B cell (primary cell): ENCODE measurements around the gene TNIK. TPM values are rescaled to one million over a fixed set of nuclear protein-coding genes. Genes with fewer than 3 reads are reported as not detected.

ENCODE experiments used
- ATAC-seq: fragments of 200-7000 bp; cut with Tn5 transposase; one replicate; pipeline ENCODE4 v1.10.0; 2021; ENCODE audit warnings: low read depth, mild to moderate bottlenecking, moderate number of reproducible peaks, moderate library complexity
- CTCF ChIA-PET: fragments of 350-600 bp; sonication (Branson Sonifier 250); formaldehyde crosslinking; loops from one replicate; lab custom pipeline; 2021; ENCODE audit warnings: antibody characterized with exemption, inconsistent platforms; lab: Charles Lee
- POLR2A ChIA-PET: fragments of 350-600 bp; sonication (Branson Sonifier 250); formaldehyde crosslinking; loops from one replicate; lab custom pipeline; 2021; ENCODE audit warnings: antibody characterized with exemption; lab: Charles Lee
- DNase-seq: peaks from one replicate; pipeline ENCODE4 v3.0.0; 2013
- H2AFZ ChIP-seq: 2 replicates; pipeline ENCODE4 v1.6.1; 2012; ENCODE audit warnings: mild to moderate bottlenecking, low read depth, low read length; ENCODE audit not compliant: insufficient read depth, poor library complexity, severe bottlenecking
- H3K27ac ChIP-seq, 2 donors: 1 replicate in 1 of 2; 2 replicates in 1 of 2; pipeline ENCODE4 v1.5.1; 2012 to 2013; ENCODE audit warnings: low read length in 2 of 2, mild to moderate bottlenecking in 2 of 2, moderate library complexity in 1 of 2
- H3K27me3 ChIP-seq, 4 experiments: fragments of 200-600 bp in 1 of 4; sonication (generic) in 1 of 4; replicated peaks in 1 of 4; 1 replicate in 2 of 4; 2 replicates in 2 of 4; pipeline versions ENCODE4 v1.6.1 to v1.7.0; 2013 to 2016; ENCODE audit warnings: low read length in 3 of 4, mild to moderate bottlenecking in 2 of 4, mixed read lengths in 1 of 4, moderate library complexity in 1 of 4; ENCODE audit not compliant: insufficient read depth in 4 of 4, control insufficient read depth in 3 of 4; ENCODE audit errors: control extremely low read depth in 1 of 4
- H3K36me3 ChIP-seq, 2 experiments: replicated peaks in 1 of 2; 1 replicate in 1 of 2; 2 replicates in 1 of 2; pipeline versions ENCODE4 v1.6.1 to v1.7.1; 2013; ENCODE audit warnings: low read length in 1 of 2; ENCODE audit not compliant: insufficient read depth in 2 of 2, control insufficient read depth in 1 of 2; ENCODE audit errors: control extremely low read depth in 1 of 2, extremely low read depth in 1 of 2
- H3K4me1 ChIP-seq, 2 donors: fragments of 200-600 bp in 1 of 2; sonication (generic) in 1 of 2; 1 replicate in 1 of 2; 2 replicates in 1 of 2; pipeline versions ENCODE4 v1.5.1 to v1.6.1; 2013 to 2017; ENCODE audit warnings: low read length in 2 of 2; ENCODE audit not compliant: control insufficient read depth in 2 of 2, insufficient read depth in 2 of 2
- H3K4me2 ChIP-seq: replicated peaks from 2 replicates; pipeline ENCODE3; 2012; ENCODE audit warnings: mild to moderate bottlenecking, low read depth, low read length; ENCODE audit not compliant: poor library complexity, severe bottlenecking
- H3K4me3 ChIP-seq, 5 experiments: fragments of 200-600 bp in 1 of 5; sonication (generic) in 1 of 5; 1 replicate in 3 of 5; 2 replicates in 2 of 5; pipeline versions ENCODE4 v1.5.1 to v1.7.0; 2011 to 2016; ENCODE audit warnings: low read length in 4 of 5, mild to moderate bottlenecking in 4 of 5, low read depth in 2 of 5, control low read depth in 1 of 5, moderate library complexity in 1 of 5; ENCODE audit not compliant: insufficient read depth in 1 of 5; ENCODE audit errors: control extremely low read depth in 1 of 5, extremely low read depth in 1 of 5
- H3K79me2 ChIP-seq: fragments of 200-600 bp; sonication (generic); one replicate; pipeline ENCODE4 v1.6.0; 2016; ENCODE audit warnings: low read length; ENCODE audit not compliant: control insufficient read depth, insufficient read depth
- H3K9ac ChIP-seq: fragments of 200-600 bp; sonication (generic); 2 replicates; pipeline ENCODE4 v1.6.1; 2017; ENCODE audit warnings: mild to moderate bottlenecking, low read length, moderate library complexity
- H3K9me3 ChIP-seq, 3 donors: one replicate each; pipeline versions ENCODE4 v1.6.1 to v1.7.1; 2013; ENCODE audit warnings: low read length in 2 of 3; ENCODE audit not compliant: control insufficient read depth in 2 of 3, insufficient read depth in 1 of 3; ENCODE audit errors: control extremely low read depth in 1 of 3
- H4K20me1 ChIP-seq: 2 replicates; pipeline ENCODE4 v1.6.0; 2012; ENCODE audit warnings: mild to moderate bottlenecking, low read length; ENCODE audit not compliant: insufficient read depth, control insufficient read depth, poor library complexity, severe bottlenecking
- H3K27ac Mint-ChIP-seq: one replicate; pipeline ENCODE4 v1.8.0; 2021; ENCODE audit warnings: mixed read lengths
- H3K27me3 Mint-ChIP-seq: one replicate; pipeline ENCODE4 v1.8.0; 2021; ENCODE audit warnings: mixed read lengths
- H3K4me1 Mint-ChIP-seq: one replicate; pipeline ENCODE4 v1.8.0; 2021; ENCODE audit warnings: mixed read lengths
- H3K4me3 Mint-ChIP-seq: one replicate; pipeline ENCODE4 v1.8.0; 2021; ENCODE audit warnings: mixed read lengths
- H3K9me3 Mint-ChIP-seq: one replicate; pipeline ENCODE4 v1.8.0; 2022; ENCODE audit warnings: mixed read lengths; ENCODE audit not compliant: insufficient read depth
- EZH2 ChIP-seq: IDR thresholded peaks from 2 replicates; pipeline ENCODE4 v1.6.1; 2012; ENCODE audit warnings: borderline replicate concordance, low read depth, mild to moderate bottlenecking, moderate library complexity, low read length; ENCODE audit not compliant: insufficient read depth, poor library complexity, severe bottlenecking
- WGBS: methylation state at CpG from one replicate; pipeline ENCODE4 v1.1.5; 2013; ENCODE audit warnings: missing lambda C conversion rate; ENCODE audit not compliant: insufficient coverage; 5-methylcytosine and 5-hydroxymethylcytosine counted together
- intact Hi-C: fragments of 100-400 bp; cut with micrococcal nuclease; formaldehyde crosslinking; loops from one replicate; pipeline ENCODE4 v1.10.0; 2022
- polyA plus RNA-seq: library from polyadenylated mRNA; depleted of rRNA; stranded (reverse); fragments of >200 nt; gene quantifications from 2 replicates; pipeline ENCODE4 v1.2.3, GENCODE V29; 2012
- total RNA-seq, 2 donors: library from RNA; stranded (reverse); fragments of 120-200 nt in 1 of 2; gene quantifications; 1 replicate in 1 of 2; 2 replicates in 1 of 2; pipeline versions ENCODE4 v1.2.3 to v1.2.4, GENCODE V29; 2013 to 2022
- TF ChIP-seq, protein P1 (sequence below): fragments of 200-600 bp; IDR thresholded peaks from one replicate; pipeline ENCODE4 v1.8.0; 2022; ENCODE audit warnings: antibody characterized with exemption, mild to moderate bottlenecking

The TNIK gene
- total and polyA plus RNA-seq, 2 donors (not counting 1 experiment from before 2014, with no cell fraction given): 0.66 to 7.7 TPM

DNA sequence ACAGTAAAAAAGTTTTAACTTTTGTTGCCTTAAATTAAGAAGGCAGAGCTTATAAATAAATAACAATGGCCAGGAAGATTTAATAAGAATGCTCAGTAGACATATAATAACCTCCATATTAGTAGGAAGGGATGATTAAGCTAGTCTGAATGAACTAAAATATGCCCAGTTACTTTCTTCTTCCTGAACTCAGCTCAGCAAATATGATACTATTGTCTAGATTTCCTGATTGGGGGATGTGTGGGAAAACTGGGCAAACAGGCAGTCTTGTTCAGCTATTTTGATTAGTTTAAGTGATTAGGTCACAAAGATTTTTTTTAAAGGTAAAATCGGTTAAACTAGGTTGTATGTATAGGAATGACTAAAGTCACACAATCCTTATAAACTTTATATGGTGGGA is 266.5 kb downstream of the TNIK start:
- H3K27me3 Mint-ChIP-seq: no peaks in the 10 kb centered on the region
- no peaks in the 10 kb centered on the region for H3K4me1 ChIP-seq
- TF ChIP-seq EZH2: no peak
- TF ChIP-seq, protein P1, sequence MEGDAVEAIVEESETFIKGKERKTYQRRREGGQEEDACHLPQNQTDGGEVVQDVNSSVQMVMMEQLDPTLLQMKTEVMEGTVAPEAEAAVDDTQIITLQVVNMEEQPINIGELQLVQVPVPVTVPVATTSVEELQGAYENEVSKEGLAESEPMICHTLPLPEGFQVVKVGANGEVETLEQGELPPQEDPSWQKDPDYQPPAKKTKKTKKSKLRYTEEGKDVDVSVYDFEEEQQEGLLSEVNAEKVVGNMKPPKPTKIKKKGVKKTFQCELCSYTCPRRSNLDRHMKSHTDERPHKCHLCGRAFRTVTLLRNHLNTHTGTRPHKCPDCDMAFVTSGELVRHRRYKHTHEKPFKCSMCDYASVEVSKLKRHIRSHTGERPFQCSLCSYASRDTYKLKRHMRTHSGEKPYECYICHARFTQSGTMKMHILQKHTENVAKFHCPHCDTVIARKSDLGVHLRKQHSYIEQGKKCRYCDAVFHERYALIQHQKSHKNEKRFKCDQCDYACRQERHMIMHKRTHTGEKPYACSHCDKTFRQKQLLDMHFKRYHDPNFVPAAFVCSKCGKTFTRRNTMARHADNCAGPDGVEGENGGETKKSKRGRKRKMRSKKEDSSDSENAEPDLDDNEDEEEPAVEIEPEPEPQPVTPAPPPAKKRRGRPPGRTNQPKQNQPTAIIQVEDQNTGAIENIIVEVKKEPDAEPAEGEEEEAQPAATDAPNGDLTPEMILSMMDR: no peak
- no peak overlapping the region for H3K4me3 Mint-ChIP-seq
- no peaks in the 10 kb centered on the region for H3K9me3 Mint-ChIP-seq
- H3K4me1 Mint-ChIP-seq: no peaks in the 10 kb centered on the region
- ChIA-PET CTCF (interaction anchor here (0.8 kb wide), 1 partner anchor 24 kb away, joined by 3 read pairs; no protein-coding TSS in a partner anchor), POLR2A (no interaction called here)
- no peak overlapping the region for H3K9ac ChIP-seq
- ATAC-seq: no peak
- no peaks in the 10 kb centered on the region for H3K27me3 ChIP-seq
- H2AFZ ChIP-seq: no peak overlapping the region
- intact Hi-C loops: no loop called here
- H3K4me2 ChIP-seq: no peak overlapping the region
- no peaks in the 10 kb centered on the region for H3K79me2 ChIP-seq
- H3K27ac ChIP-seq: no peak overlapping the region
- no peak for DNase-seq
- H3K4me3 ChIP-seq: no peak overlapping the region
- H4K20me1 ChIP-seq: no peaks in the 10 kb centered on the region
- no peak overlapping the region for H3K27ac Mint-ChIP-seq
- no peaks in the 10 kb centered on the region for H3K9me3 ChIP-seq
- WGBS: no CpG with 5 or more reads among the region's 1 CpG
- H3K36me3 ChIP-seq: no peaks in the 10 kb centered on the region

DNA sequence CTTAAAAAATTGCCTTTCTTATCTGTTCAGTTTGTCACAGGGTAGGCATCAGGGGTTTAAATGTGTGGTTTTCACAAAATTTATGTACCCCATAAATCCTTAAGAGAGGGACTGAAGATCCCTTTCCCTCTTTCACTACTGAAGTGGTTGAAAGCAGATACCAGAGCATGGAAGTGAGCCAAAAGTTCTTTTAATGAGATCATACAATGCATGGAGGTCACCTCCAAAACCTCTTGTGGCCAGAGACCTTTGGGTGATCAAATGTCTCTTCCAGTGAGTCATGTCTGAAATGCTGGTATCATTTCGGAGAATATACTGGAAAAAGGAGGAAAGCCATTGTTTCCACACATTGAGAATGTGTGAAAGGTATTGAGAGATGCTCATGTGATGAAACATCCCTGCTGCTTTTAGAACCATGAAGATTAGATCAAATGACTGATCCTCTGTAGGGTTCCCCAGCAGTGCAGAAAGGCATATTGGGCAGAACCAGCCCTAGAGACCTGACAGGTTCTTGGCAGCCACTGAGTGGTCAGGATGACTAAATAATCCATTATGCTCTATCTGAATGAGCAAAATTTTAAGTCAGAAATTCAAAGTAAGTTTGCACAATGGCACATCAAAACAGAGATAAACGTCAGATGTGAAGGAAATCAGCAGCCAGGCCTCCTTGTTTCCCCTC is 267.9 kb downstream of the TNIK start:
- H3K79me2 ChIP-seq: no peaks in the 10 kb centered on the region
- no peaks in the 10 kb centered on the region for H3K4me1 ChIP-seq
- intact Hi-C loops: no loop called here
- H3K4me2 ChIP-seq: no peak overlapping the region
- H4K20me1 ChIP-seq: no peaks in the 10 kb centered on the region
- no peak for ATAC-seq
- Mint-ChIP-seq H3K27me3 (no peaks in the 10 kb centered on the region), H3K9me3 (no peaks in the 10 kb centered on the region), H3K4me3 (no peak overlapping the region), H3K4me1 (no peaks in the 10 kb centered on the region), H3K27ac (no peak overlapping the region)
- H3K27ac ChIP-seq: no peak overlapping the region
- POLR2A ChIA-PET: no interaction called here
- H3K9me3 ChIP-seq: no peaks in the 10 kb centered on the region
- DNase-seq: no peak
- H2AFZ ChIP-seq: no peak overlapping the region
- no peak overlapping the region for H3K4me3 ChIP-seq
- CTCF ChIA-PET: no interaction called here
- no peak for TF ChIP-seq EZH2
- TF ChIP-seq, protein P1: no peak
- 100% methylated on average over 1 of the region's 2 CpGs for WGBS
- H3K27me3 ChIP-seq: no peaks in the 10 kb centered on the region
- no peaks in the 10 kb centered on the region for H3K36me3 ChIP-seq
- no peak overlapping the region for H3K9ac ChIP-seq
